Neuron (in vitro differentiated cells): ENCODE results near the gene LSR.

Source experiments
- H2AFZ ChIP-seq: one replicate; pipeline ENCODE4 v1.6.1; 2013; ENCODE audit warnings: low read depth, mild to moderate bottlenecking, inconsistent platforms, low read length, moderate library complexity
- H3K27me3 ChIP-seq: one replicate; pipeline ENCODE4 v1.6.1; 2013; ENCODE audit warnings: low read length; ENCODE audit not compliant: insufficient read depth
- H3K36me3 ChIP-seq: one replicate; pipeline ENCODE4 v1.6.1; 2013; ENCODE audit warnings: low read length; ENCODE audit not compliant: insufficient read depth
- H3K4me1 ChIP-seq: one replicate; pipeline ENCODE4 v1.6.1; 2013; ENCODE audit warnings: low read length; ENCODE audit not compliant: insufficient read depth
- H3K4me3 ChIP-seq: 2 replicates; pipeline ENCODE4 v1.5.1; 2013; ENCODE audit warnings: mild to moderate bottlenecking, low read length, moderate library complexity
- H3K9me3 ChIP-seq: one replicate; pipeline ENCODE4 v1.6.1; 2013; ENCODE audit warnings: low read length

Gene LSR

DNA sequence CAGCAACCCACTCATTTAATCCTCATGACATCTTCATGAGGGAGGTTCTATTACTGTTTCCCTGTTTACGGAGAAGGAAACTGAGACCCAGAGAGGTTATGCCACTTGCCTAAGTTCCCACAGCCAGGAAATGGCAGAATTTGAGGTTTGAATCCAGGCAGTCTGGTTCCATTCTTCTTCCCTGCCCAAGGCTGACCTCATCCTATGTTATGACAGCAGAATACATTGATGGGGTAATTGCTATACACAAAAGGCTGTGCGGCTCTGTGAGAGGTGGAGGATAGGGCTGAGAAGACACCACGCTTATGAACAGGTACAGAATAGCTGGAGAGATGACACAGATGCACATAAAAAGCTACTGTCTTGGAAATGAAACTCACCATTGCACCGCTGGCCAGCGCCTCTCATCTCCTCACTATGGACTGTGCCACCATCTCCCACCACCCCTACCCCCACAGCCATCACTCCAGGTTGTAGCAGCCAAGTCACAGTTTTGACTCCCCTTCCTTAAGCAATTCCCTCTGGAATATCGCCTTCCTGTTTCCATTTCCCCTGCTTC lies 54.6 kb downstream of the LSR start:
- Histone ChIP-seq H3K9me3 (no peaks in the 10 kb centered on the region), H3K4me1 (no peaks in the 10 kb centered on the region), H3K4me3 (no peak overlapping the region), H3K36me3 (no peaks in the 10 kb centered on the region), H3K27me3 (no peaks in the 10 kb centered on the region), H2AFZ (no peak overlapping the region)

DNA sequence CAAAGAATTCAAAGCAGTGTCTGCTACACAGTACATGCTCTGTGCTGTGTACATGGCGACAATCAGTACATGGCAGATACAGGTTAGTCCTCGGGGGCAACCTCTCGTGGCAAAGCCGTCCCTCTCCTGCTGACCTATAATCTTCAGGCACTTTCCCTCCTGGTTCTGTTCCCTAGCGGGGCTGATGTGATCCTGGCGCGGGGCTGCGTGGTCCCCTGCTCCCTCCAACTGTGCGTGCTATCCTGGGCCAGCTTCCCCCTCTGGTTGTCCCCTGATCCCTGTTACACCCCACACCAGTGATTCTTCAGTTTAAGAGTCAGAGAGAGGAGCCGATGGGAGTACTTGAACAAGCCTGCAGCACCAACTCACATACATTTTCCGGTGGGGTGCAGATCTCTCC lies 55.2 kb downstream of the LSR start:
- Histone ChIP-seq H2AFZ (no peak overlapping the region), H3K4me1 (no peaks in the 10 kb centered on the region), H3K36me3 (no peaks in the 10 kb centered on the region), H3K27me3 (no peaks in the 10 kb centered on the region), H3K4me3 (no peak overlapping the region), H3K9me3 (no peaks in the 10 kb centered on the region)

DNA sequence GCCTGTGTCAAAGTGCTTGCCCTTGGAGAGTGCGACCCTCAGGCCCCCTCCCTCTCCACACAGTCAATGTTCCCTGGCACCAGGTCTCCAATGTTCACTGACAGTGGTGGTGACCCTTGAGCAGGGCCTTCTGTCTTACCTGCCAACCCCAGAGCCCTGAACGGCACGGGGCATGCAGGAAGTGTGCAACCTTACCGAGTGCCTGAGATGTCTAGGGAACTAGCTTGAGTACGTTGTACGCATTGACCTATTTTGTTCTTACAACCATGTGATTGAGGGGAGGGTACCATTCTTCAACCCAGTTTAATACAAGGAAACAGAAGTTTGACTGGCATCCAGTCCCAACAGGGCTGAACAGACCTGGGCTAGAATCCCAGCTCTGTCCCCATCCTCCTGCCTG lies 56.4 kb downstream of the LSR start:
- H3K4me3 ChIP-seq: no peak overlapping the region

DNA sequence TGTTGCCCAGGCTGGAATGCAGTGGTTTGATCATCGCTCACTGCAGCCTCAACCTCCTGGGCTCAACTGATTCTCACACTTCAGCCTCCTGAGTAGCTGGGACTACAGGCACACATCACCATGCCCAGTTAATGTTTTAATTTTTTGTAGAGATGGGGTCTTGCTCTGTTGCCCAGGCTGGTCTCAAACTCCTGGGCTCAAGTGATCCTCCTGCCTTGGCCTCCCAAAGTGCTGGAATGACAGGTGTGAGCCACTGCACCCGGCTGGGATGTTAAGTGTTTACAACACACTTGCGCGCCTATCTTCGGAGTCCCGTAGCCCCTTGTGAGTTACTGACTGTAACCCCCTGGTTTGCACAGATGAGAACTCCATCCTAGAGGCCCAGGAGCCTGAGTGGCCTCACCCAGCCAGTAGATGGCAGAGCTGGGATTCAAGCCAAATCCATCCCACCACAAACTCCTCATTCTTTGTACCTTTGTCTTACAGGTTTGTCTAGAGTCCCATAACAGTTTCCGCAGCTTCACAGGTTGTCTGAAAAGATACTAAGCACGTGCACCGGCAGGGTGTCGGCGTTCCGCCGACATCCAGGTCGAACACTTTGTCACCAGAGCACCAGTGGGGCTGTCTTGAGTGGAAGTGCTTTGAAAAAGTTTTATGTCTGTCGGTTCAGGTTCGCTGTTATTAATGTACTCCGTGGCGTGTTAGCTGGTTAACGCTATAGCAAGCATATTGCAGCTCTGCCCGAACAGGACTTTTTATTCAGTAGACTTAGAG lies 57.9 kb downstream of the LSR start:
- no peaks in the 10 kb centered on the region for H3K36me3 ChIP-seq
- H2AFZ ChIP-seq: no peak overlapping the region
- H3K4me1 ChIP-seq: no peaks in the 10 kb centered on the region
- H3K4me3 ChIP-seq: no peak overlapping the region
- H3K27me3 ChIP-seq: no peaks in the 10 kb centered on the region
- H3K9me3 ChIP-seq: no peaks in the 10 kb centered on the region

More for the DNA sequence above, 56.4 kb downstream of the LSR start:
- Histone ChIP-seq H3K27me3 (no peaks in the 10 kb centered on the region), H3K4me1 (no peaks in the 10 kb centered on the region), H3K9me3 (no peaks in the 10 kb centered on the region), H3K36me3 (no peaks in the 10 kb centered on the region), H2AFZ (no peak overlapping the region)

DNA sequence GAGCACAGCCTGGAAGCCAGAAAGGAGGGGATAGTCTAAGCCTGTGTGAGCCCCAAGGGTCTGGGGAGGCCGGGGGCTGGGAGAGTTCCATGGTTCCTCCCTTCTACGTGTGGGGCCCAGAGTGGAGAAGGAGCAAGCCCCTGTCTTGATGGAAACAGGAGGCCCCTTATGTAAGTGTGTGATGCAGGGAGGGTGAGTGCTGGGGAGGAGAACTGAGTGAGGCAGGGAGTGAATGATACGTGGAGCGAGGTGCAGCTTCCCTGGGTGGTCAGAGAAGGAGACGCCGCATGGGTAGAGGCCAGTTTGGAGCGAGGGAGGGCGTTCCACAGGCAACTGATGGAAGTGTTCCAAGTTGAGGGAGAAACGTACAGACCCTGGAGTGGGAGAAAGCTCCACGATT lies 59.1 kb downstream of the LSR start:
- Histone ChIP-seq H3K27me3 (no peaks in the 10 kb centered on the region), H3K9me3 (no peaks in the 10 kb centered on the region), H2AFZ (no peak overlapping the region), H3K4me3 (no peak overlapping the region), H3K4me1 (no peaks in the 10 kb centered on the region), H3K36me3 (no peaks in the 10 kb centered on the region)

DNA sequence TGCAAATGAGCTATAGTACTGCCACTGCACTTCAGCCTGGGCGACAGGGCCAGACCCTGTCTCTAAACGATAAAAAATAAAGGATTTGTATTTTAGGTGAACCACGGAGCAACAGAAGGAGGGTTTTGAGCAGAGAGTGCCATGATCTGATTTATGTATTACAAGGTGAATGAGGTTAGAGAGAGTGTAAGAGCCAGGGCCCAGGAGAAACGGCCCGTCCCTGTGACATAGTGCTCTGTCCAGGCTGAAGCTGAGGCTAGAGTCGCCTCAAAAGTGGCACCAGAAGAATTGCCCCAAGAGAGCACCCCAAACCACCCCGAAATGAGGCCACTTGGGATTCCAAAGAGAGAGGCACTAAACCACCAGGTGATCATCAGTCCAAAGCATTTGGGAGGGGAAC lies 60.1 kb downstream of the LSR start:
- Histone ChIP-seq H3K27me3 (peaks cover 3% of the 10 kb centered on the region), H3K4me3 (no peak overlapping the region), H3K4me1 (no peaks in the 10 kb centered on the region), H2AFZ (no peak overlapping the region), H3K36me3 (no peaks in the 10 kb centered on the region), H3K9me3 (no peaks in the 10 kb centered on the region)

DNA sequence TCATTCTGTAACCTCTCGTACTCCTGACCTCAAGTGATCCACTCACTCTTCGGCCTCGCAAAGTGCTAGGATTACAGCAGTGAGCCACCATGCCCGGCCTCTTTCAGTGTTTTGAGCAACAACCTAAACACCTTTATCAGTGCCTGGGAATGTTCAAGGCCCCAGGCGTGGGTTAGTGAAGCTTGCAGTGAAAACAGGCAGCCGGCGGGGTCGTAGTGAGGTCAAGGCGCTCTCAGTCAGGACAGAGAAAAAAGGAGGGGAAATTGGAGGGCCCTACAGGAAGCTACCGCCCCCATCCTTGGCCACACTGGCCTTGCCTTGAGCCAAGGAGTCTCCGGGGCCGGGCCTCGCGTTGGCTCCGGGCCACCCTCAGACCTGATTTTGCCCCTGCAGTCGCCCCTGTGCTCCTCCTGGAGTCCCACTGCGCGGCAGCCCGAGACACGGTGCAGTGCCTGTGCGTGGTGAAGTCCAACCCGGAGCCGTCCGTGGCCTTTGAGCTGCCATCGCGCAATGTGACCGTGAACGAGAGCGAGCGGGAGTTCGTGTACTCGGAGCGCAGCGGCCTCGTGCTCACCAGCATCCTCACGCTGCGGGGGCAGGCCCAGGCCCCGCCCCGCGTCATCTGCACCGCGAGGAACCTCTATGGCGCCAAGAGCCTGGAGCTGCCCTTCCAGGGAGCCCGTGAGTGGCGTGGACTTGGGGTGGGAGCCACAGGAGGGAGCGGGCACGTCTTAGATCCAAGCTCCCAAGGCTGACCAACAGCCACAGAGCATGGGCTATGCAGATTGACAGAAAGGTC lies 60.9 kb downstream of the LSR start:
- H3K4me3 ChIP-seq: no peak overlapping the region
- H3K4me1 ChIP-seq: no peaks in the 10 kb centered on the region
- H3K9me3 ChIP-seq: no peaks in the 10 kb centered on the region
- no peak overlapping the region for H2AFZ ChIP-seq
- no peaks in the 10 kb centered on the region for H3K36me3 ChIP-seq
- peaks cover 3% of the 10 kb centered on the region for H3K27me3 ChIP-seq

DNA sequence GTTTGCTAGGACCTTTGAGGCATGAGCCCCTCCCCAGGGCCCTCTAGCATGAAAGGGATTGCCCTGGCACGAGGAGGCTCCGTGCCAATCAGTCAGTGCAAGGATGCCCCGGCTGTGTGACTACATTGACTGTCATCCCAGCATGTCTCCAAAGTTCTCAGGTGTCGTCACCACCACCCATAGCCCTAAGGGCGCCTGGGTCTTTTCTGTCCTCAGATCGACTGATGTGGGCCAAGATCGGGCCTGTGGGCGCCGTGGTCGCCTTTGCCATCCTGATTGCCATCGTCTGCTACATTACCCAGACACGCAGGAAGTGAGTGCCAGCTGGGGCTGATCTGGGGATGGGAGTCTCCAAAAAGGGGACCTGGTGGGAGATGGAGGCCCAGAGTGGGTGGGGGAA lies 61.5 kb downstream of the LSR start:
- Histone ChIP-seq H3K4me1 (no peaks in the 10 kb centered on the region), H3K9me3 (no peaks in the 10 kb centered on the region), H2AFZ (no peak overlapping the region), H3K4me3 (no peak overlapping the region), H3K27me3 (peaks cover 3% of the 10 kb centered on the region), H3K36me3 (no peaks in the 10 kb centered on the region)

DNA sequence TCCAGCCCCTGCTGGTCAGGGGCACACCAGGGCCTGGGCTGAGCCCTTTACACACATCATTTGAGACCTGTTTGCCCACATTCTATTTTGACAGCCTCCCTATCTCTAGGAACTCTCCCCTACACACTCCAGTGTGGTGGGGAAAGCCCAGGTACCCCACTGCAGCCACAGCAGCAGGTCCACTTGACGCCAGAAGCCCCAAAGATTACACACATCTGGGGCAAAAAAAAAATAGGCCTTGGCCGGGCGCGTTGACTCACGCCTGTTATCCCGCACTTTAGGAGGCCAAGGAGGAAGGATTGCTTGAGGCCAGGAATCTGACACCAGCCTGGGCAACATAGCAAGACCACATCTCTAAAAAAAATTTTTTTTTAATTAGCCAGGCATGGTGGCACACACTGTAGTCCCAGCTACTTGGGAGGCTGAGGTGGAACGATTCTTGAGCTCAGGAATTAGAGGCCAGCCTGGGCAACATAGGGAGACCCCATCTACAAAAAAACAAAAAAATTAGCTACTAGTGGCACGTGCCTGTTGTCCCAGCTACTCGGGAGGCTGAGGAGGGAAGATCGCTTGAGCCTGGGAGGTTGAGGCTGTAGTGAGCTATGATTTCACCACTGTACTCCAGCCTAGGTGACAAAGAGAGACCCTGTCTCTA lies 62.1 kb downstream of the LSR start:
- Histone ChIP-seq H3K9me3 (no peaks in the 10 kb centered on the region), H3K4me1 (no peaks in the 10 kb centered on the region), H3K36me3 (no peaks in the 10 kb centered on the region)

DNA sequence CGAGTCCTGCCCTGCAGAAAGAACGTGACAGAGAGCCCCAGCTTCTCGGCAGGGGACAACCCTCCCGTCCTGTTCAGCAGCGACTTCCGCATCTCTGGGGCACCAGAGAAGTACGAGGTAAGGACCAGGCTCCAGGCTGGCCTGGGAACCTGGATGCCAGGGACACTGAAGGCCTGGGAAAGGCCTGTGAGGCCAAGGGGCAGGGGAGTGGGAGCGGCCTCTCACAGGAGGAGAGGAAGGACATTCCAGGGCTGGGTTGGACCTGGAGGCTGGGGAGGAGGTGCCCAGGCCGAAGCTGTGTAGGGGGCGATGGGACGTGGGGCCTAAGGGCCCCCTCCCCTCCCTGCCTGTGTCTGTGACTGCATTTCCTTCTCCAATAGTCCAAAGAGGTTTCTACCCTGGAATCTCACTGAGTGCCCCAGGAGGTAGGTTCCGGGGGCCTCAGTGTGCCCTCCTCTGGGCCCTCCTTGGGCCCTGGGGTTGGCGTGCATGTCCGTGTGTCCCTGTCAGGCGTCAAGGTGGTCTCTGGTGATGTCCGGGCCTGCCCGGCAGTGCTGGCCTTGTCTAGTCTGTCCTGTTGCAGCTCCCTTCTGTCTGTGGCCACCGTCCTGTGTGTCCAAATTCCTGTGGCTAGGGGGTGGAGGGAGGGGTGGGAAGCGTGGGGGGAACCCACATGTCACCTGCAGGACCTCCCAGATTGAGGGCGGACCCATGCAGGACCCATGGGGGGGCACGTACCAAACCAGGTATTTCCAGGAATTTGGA lies 63.3 kb downstream of the LSR start:
- peaks cover 3% of the 10 kb centered on the region for H3K27me3 ChIP-seq

More for the DNA sequence above, 62.1 kb downstream of the LSR start:
- H2AFZ ChIP-seq: no peak overlapping the region
- H3K27me3 ChIP-seq: peaks cover 3% of the 10 kb centered on the region
- H3K4me3 ChIP-seq: no peak overlapping the region

DNA sequence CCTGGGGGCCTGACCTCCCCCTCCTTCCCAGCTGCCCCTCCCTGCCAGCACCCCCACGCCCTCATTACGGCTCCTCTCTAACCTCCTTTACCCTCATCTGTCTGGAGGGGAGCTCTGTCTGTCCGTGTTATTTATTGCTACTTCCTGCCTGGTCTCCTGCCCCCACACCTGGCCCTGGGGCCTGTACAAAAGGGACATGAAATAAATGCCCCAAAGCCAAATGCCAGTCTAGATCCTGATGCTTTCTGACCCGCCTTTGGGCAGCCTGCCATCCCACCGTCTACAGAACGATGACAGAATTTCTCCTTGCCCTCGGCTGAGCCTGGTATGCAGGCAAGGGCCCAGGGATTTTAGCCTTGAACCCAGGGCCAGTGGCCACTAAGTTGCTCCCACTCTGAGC lies 64.8 kb downstream of the LSR start:
- Histone ChIP-seq H3K4me3 (no peak overlapping the region), H3K9me3 (no peaks in the 10 kb centered on the region), H2AFZ (no peak overlapping the region), H3K27me3 (peaks cover 3% of the 10 kb centered on the region), H3K36me3 (no peaks in the 10 kb centered on the region), H3K4me1 (peaks cover 5% of the 10 kb centered on the region)

More for the DNA sequence above, 63.3 kb downstream of the LSR start:
- H3K4me3 ChIP-seq: no peak overlapping the region
- H3K4me1 ChIP-seq: no peaks in the 10 kb centered on the region
- H3K36me3 ChIP-seq: no peaks in the 10 kb centered on the region
- no peaks in the 10 kb centered on the region for H3K9me3 ChIP-seq
- H2AFZ ChIP-seq: no peak overlapping the region

DNA sequence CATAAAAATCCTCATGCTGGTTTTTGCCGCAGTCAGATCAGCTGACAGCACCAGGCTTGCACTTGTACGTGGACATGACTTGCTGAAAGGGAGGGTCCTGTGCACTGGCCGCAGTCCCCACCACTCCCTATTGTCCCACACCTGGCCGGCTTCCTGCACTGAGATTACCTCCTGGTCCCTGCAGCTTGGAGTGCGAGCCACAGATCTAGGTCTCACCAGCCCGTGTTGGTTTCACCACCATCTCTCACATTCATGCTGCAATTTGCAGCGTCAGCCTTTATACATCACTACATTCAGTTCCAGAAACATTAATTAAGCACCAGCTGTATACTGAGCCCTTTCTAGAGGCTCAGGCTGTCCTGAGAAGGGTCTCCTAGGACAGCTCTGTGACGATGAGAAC lies 65.2 kb downstream of the LSR start:
- Histone ChIP-seq H3K4me3 (no peak overlapping the region), H3K4me1 (peaks cover 5% of the 10 kb centered on the region), H3K36me3 (no peaks in the 10 kb centered on the region), H2AFZ (no peak overlapping the region), H3K27me3 (peaks cover 3% of the 10 kb centered on the region), H3K9me3 (no peaks in the 10 kb centered on the region)
